GM18526 (cell line): ENCODE data around the gene FBXO22.

Experiments
- POLR2A ChIP-seq: IDR thresholded peaks from 3 replicates; pipeline ENCODE4 v1.6.1; 2011; ENCODE audit not compliant: insufficient read length; ENCODE audit errors: extremely low read depth

Gene FBXO22

DNA sequence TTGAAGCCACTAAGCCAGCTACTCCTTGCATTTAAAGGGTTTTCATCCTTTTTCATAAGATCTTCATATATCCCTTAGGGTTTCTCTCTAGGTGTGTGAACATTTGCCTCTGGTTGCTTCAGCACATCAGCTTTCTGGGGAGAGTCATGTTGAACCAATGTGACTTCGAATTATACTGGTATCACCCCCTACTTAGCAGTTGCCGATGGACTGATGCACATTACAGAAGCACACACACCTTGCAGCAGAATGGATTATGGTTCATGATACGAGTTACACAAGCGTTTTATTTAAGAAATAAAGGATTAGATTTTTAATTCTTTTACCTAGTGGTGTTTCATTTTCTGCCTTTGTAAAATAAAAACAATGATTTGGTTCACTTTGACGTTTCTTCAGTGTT, 39.6 kb downstream of the FBXO22 start:
- TF ChIP-seq POLR2A, result no peak

GRCh38 chr15:75943713-75944215, 40.1 kb downstream of the FBXO22 start:
- no peak for TF ChIP-seq POLR2A

DNA sequence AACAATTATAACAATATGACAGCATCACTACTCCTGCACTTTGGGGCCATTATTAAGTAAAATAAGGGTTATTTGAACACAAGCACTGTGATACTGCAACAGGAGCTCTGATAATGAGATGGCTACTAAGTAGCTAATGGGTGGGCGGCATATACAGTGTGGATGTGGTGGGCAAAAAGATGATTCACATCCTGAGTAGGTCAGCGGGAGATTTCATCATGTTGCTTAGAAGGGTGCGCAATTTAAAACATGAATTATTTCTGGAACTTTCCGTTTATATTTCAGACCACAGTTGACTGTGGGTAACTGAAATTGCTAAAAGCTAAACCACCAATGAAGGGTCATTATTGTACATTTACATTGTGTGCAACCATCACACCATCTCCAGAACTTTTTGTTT, 42.3 kb downstream of the FBXO22 start:
- no peak for TF ChIP-seq POLR2A

DNA sequence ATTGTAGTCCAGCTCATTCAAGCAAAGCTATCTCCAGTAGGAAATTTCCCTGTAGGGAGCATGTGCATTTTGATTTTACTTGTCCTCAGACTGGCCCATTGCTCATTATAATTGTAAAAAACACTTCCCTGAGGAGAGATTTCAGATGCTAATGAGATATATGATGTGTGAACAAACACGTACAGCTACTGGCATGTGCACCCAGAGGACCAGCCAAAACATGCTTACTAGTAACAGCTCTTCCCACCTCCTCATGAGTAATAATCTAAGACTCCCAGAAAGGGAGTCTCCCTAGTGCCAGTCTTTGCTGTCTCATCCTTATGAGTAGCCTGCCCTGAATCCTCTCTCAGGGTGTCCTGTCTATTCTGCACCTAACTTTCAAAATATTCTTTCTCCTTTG, 43.4 kb downstream of the FBXO22 start:
- TF ChIP-seq POLR2A, result no peak

GRCh38 chr15:75948761-75949296, 45.2 kb downstream of the FBXO22 start:
- TF ChIP-seq POLR2A, result no peak

- no peak for TF ChIP-seq POLR2A
Measured at GRCh38 chr15:75952525-75952924, 48.8 kb downstream of the FBXO22 start.

DNA sequence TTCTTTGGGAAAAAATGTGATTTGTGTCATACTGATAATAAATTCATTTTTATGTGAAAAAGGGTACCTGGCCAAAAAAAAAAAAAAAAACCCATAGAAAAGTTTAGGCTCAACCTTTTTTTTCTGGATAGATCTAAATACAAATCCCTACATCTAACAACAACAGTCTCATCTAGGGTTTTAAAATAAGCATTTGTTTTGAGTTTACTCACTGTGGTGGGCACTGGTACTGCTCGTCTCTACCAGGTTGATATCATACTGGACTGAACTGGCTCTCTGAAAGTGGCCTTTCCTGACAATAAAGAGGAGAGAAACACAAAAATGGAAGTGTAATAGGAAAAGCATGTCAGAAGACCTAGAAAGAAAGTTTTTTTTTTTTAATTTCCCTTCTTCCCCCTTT, 52.0 kb downstream of the FBXO22 start:
- no peak for TF ChIP-seq POLR2A

- TF ChIP-seq POLR2A, result no peak
Measured at GRCh38 chr15:75961331-75961730, 57.7 kb downstream of the FBXO22 start.

GRCh38 chr15:75966073-75966472, 62.4 kb downstream of the FBXO22 start:
- TF ChIP-seq POLR2A, result no peak

DNA sequence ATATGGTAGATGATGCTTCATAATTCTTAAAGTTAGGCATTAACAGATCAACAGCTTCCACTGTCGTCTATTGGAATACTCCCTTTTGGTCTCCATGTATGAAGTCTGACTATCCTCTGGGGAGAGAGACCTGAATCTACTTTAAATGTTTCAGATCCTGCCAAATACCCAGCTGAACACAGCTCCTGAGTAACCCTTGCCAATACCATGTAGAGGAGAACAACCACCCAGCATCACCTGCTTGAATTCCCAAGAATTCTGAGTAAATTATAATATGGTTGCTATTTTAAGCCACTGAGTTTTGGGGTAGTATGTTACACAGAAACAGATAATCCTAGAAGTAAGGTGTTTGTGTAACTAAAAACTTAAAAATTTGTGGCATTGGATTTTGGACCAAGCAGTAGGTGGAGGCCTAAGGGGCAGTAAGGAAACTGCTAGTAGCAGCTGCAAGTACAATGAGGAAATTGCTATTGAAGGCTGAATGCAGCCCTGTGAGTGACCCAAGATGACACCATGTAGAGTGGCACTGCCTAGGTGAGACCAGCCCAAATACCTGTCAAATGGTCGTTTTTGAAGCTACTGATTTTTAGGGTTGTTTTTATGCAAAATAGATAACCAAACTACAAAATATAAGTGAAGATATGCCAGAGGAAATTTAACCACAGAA, 77.6 kb downstream of the FBXO22 start:
- no peak for TF ChIP-seq POLR2A

DNA sequence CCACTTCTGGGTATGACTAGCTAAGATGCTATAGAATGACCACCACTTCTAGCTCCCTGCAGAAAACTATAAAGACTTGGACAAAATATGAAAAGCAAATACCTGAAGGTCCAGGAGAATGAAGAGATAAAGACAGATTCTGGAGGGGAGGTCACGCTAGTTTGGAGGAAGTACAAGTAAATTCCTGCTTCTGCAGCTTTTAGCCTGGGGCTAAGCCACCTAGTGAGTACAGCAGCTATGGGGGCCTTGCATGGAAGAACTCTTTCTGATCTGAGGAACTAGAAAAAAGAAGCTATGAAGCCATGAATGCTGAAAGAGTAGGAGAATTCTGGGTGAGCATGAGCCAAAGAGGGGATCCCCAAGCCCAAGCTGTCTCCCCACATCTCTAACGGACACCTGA, 78.8 kb downstream of the FBXO22 start:
- no peak for TF ChIP-seq POLR2A

GRCh38 chr15:75985971-75986370, 82.3 kb downstream of the FBXO22 start:
- TF ChIP-seq POLR2A, result no peak

- TF ChIP-seq POLR2A, result no peak
Measured at GRCh38 chr15:75989045-75989444, 85.4 kb downstream of the FBXO22 start.

DNA sequence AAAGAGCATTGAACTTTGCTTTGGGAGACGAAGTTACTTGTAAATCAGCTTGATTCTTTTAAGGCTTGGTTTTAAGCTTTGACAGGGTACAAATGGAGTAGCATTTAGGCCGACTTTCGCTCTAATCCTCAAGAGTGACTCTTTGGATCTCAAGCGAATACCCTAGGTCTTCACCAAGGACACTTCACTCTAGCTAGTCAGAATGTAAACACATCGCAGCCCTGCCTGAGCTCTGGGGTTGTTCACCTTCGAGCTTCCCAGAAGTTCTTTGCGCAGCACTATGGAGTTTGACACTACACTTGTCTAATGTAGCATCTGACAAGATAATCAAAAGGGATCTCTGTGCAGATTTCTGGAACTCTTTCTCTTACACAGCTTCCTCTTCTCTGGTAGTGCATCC, 86.2 kb downstream of the FBXO22 start:
- no peak for TF ChIP-seq POLR2A
